ENCODE data around the gene MRPL18. TPM values are rescaled to one million over a fixed set of nuclear protein-coding genes. Genes with fewer than 3 reads are reported as not detected.
"Not testable (repeated sequence)": the region's sequence is repeated elsewhere in the genome, so short reads cannot be mapped to it uniquely, and the experiment has no call there.

Gene MRPL18
- total RNA-seq, 1 donor from 2014 or later = 119 TPM

DNA sequence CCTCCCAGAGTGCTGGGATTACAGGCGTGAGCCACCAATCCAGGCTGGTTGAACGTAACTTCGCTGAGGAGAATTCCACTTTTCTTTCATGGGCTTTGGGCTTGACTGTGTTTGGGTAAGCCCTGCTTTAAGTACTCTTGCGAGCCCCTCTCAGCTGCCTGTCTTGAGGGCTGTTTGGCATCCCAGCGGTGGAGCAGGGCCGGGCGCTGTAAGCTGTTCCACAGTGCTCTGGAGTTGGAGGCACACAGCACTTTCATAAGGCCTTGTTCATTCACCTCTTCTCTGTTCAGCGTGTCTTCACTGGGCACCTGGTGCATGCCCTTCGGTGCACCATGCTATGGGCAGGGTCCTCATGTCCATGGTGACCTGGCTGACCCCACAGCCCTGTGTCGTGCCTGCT is 31.5 kb downstream of the MRPL18 start:
- no peak for DNase-seq (ENCODE audit: low spot score in 2 of 2)
- Histone ChIP-seq H3K9me3 (no peaks in the 10 kb centered on the region), H3K27ac (no peak overlapping the region), H3K4me1 (no peaks in the 10 kb centered on the region), H3K27me3 (no peaks in the 10 kb centered on the region), H3K4me3 (no peak overlapping the region), H3K36me3 (no peaks in the 10 kb centered on the region)
- intact Hi-C loops (cut with DNase I) = no loop called here
- TF ChIP-seq, protein P1, sequence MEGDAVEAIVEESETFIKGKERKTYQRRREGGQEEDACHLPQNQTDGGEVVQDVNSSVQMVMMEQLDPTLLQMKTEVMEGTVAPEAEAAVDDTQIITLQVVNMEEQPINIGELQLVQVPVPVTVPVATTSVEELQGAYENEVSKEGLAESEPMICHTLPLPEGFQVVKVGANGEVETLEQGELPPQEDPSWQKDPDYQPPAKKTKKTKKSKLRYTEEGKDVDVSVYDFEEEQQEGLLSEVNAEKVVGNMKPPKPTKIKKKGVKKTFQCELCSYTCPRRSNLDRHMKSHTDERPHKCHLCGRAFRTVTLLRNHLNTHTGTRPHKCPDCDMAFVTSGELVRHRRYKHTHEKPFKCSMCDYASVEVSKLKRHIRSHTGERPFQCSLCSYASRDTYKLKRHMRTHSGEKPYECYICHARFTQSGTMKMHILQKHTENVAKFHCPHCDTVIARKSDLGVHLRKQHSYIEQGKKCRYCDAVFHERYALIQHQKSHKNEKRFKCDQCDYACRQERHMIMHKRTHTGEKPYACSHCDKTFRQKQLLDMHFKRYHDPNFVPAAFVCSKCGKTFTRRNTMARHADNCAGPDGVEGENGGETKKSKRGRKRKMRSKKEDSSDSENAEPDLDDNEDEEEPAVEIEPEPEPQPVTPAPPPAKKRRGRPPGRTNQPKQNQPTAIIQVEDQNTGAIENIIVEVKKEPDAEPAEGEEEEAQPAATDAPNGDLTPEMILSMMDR (IDR thresholded peaks at IDR 0.05) = no peak

DNA sequence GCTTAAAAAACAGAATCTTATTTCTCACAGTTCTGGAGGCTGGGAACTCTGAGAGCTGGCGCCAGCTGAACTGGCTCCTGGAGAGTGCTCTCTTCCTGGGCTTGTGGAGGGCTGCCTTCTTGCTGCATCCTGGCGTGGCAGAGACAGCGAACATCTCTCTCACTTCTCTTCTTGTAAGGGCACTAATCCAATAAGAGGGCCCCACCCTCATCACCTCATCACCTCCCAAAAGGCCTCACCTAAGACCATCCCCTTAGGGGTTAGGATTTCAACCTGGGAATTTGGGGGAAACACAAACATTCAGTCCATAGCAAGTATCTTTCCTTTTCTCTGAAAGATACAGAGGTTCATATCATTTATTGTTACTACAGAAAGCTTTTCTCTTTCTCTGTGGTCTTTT is 33.7 kb downstream of the MRPL18 start:
- Histone ChIP-seq H3K27me3 (no peaks in the 10 kb centered on the region), H3K36me3 (no peaks in the 10 kb centered on the region), H3K27ac (no peak overlapping the region), H3K9me3 (no peaks in the 10 kb centered on the region), H3K4me3 (no peak overlapping the region), H3K4me1 (no peaks in the 10 kb centered on the region)
- TF ChIP-seq, protein P1 (IDR thresholded peaks at IDR 0.05) = no peak
- intact Hi-C loops (cut with DNase I) = no loop called here
- DNase-seq (ENCODE audit: low spot score in 2 of 2) = no peak

DNA sequence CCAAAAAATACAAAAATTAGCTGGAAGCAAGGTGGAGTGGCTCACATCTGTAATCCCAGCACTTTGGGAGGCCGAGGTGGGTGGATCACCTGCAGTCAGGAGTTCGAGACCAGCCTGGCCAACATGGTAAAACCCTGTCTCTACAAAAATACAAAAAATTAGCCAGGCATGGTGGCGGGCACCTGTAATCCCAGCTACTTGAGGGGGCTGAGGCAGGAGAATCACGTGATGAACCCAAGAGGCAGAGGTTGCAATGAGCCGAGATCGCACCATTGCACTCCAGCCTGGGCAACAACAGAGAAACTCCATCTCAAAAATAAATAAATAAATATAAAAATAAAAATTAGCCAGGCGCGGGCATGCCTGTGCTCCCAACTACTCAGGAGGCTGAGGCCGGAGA is 34.4 kb downstream of the MRPL18 start:
- H3K4me3 ChIP-seq; H3K4me1 ChIP-seq; H3K36me3 ChIP-seq; H3K27me3 ChIP-seq; H3K27ac ChIP-seq; DNase-seq (ENCODE audit: low spot score in 2 of 2); H3K9me3 ChIP-seq; intact Hi-C loops (cut with DNase I): not testable (repeated sequence)

DNA sequence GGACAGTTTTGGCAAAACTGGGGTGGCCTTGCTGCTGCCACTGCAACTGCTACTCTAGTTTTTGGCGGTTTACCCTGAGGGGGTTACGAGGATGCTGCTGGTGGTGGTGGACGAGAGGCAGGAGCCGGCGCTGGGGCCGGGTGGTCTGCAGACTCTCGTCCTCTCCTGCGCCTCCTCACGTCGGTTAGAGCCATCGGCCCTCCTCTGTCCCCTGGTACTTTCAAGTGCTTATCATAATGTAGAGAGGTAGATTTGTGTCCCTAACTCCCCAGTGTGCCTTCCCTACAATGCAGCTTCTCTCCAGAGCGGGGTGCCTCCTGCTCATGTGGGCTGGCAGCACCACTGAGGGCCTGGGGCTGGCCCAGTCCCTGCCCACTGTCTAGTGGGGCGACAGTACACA is 35.7 kb downstream of the MRPL18 start:
- Histone ChIP-seq H3K4me3 (no peak overlapping the region), H3K36me3 (no peaks in the 10 kb centered on the region), H3K4me1 (no peaks in the 10 kb centered on the region), H3K27me3 (no peaks in the 10 kb centered on the region), H3K27ac (no peak overlapping the region), H3K9me3 (no peaks in the 10 kb centered on the region)
- intact Hi-C loops (cut with DNase I) = no loop called here
- no peak for DNase-seq (ENCODE audit: low spot score in 2 of 2)
- TF ChIP-seq, protein P1 (IDR thresholded peaks at IDR 0.05) = no peak

DNA sequence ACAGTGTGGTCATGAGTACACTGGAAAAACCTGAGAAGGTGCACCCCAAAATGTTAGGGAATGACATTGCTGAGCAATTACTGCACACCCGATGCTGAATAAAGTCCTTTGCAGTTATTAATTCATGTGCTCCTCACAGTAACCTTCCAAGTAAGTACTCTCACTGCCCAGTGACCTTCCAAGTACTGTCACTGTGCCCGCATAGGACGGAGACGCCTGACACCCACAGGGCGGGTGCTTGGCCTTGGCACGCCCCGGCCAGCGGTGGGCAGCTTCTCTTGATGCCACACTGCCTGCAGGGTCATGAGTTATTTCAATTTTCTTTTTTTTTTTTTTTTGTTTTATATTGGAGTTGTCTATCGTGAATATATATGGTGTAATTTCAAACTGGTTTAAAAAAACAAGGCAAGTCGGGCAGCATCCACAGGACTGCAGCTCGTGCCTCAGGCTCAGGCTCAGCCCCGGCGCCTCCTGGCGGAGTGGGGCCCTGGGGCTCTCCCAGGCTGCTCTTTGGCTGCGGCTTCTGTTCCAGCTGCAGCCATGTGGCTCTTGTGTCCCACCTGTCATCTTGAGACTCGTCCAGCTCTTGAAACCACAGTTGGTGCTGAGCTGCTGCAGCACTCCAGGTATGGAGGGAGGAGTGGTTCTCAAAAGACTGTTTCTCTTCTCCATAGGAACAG is 36.8 kb downstream of the MRPL18 start:
- intact Hi-C loops (cut with DNase I) = no loop called here
- Histone ChIP-seq H3K9me3 (no peaks in the 10 kb centered on the region), H3K36me3 (no peaks in the 10 kb centered on the region), H3K4me1 (no peaks in the 10 kb centered on the region), H3K27me3 (no peaks in the 10 kb centered on the region), H3K4me3 (no peak overlapping the region), H3K27ac (no peak overlapping the region)
- DNase-seq (ENCODE audit: low spot score in 2 of 2) = no peak
- TF ChIP-seq, protein P1 (IDR thresholded peaks at IDR 0.05) = no peak

DNA sequence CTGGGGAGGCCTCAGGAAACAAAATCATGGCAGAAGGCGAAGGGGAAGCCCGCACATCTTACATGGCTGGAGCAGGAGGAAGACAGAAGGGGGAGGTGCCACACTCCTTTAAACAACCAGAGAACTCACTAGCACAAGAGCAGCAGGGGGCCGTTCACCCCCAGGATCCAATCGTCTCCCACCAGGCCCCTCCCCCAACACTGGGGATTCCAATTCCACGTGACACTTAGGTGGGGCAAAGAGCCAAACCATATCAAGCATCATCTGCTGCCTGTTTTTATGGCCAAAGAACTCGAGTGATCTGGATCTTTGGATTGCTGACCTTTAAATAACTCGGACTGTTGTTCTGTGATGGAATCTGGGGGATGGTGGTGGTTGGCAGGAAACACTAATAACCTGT is 37.8 kb downstream of the MRPL18 start:
- Histone ChIP-seq H3K4me1 (peaks cover 0 to under 1% of the 10 kb centered on the region in 2 donors), H3K36me3 (no peaks in the 10 kb centered on the region), H3K27ac (no peak overlapping the region), H3K4me3 (no peak overlapping the region), H3K27me3 (no peaks in the 10 kb centered on the region), H3K9me3 (no peaks in the 10 kb centered on the region)
- TF ChIP-seq, protein P1 (IDR thresholded peaks at IDR 0.05) = no peak
- intact Hi-C loops (cut with DNase I) = no loop called here
- DNase-seq (ENCODE audit: low spot score in 2 of 2) = no peak

Data from ascending aorta (tissue), 2 donors.